ENCODE results near the gene KHNYN.

- TF ChIP-seq, protein P1, sequence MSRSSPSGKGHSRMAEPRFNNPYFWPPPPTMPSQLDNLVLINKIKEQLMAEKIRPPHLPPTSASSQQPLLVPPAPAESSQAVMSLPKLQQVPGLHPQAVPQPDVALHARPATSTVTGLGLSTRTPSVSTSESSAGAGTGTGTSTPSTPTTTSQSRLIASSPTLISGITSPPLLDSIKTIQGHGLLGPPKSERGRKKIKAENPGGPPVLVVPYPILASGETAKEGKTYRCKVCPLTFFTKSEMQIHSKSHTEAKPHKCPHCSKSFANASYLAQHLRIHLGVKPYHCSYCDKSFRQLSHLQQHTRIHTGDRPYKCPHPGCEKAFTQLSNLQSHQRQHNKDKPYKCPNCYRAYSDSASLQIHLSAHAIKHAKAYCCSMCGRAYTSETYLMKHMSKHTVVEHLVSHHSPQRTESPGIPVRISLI (tag by site-specific recombination; IDR thresholded peaks at IDR 0.05) = no peak
- TF ChIP-seq, protein P2, sequence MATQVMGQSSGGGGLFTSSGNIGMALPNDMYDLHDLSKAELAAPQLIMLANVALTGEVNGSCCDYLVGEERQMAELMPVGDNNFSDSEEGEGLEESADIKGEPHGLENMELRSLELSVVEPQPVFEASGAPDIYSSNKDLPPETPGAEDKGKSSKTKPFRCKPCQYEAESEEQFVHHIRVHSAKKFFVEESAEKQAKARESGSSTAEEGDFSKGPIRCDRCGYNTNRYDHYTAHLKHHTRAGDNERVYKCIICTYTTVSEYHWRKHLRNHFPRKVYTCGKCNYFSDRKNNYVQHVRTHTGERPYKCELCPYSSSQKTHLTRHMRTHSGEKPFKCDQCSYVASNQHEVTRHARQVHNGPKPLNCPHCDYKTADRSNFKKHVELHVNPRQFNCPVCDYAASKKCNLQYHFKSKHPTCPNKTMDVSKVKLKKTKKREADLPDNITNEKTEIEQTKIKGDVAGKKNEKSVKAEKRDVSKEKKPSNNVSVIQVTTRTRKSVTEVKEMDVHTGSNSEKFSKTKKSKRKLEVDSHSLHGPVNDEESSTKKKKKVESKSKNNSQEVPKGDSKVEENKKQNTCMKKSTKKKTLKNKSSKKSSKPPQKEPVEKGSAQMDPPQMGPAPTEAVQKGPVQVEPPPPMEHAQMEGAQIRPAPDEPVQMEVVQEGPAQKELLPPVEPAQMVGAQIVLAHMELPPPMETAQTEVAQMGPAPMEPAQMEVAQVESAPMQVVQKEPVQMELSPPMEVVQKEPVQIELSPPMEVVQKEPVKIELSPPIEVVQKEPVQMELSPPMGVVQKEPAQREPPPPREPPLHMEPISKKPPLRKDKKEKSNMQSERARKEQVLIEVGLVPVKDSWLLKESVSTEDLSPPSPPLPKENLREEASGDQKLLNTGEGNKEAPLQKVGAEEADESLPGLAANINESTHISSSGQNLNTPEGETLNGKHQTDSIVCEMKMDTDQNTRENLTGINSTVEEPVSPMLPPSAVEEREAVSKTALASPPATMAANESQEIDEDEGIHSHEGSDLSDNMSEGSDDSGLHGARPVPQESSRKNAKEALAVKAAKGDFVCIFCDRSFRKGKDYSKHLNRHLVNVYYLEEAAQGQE (tag by site-specific recombination; IDR thresholded peaks at IDR 0.05) = no peak
Observed at GRCh38 chr14:24389226-24389848, 40.4 kb upstream of the KHNYN start.

Data from HEK293 (cell line).